ENCODE results near the gene SLAIN1.
"Not testable (repeated sequence)": the region's sequence is repeated elsewhere in the genome, so short reads cannot be mapped to it uniquely, and the experiment has no call there.

Gene SLAIN1

GRCh38 chr13:77697217-77698103 lies at the start of gene SLAIN1:
SLAIN1 (plus strand) TSS chr13:77697687; CDS start chr13:77697914, 227 bp downstream.
- peak; percentile 81 for DNase-seq

- no peak for DNase-seq
Measured at GRCh38 chr13:77650409-77650808, 47.1 kb upstream of the SLAIN1 start.

GRCh38 chr13:77653301-77653700 lies 44.2 kb upstream of the SLAIN1 start:
- DNase-seq, result no peak

DNA sequence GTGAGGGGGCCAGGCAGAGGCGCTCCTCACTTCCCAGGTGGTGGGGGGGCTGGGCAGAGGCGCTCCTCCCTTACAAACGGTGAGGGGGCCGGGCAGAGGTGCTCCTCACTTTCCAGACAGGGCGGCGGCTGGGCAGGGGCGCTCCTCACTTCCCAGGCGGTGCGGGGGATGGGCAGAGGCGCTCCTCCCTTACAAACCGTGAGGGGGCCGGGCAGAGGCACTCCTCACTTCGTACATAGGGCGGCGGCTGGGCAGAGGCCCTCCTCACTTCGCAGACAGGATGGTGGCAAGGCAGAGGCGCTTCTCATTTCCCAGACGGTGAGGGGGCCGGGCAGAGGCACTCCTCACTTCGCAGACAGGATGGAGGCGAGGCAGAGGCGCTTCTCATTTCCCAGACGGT lies 37.5 kb upstream of the SLAIN1 start:
- not testable (repeated sequence) for DNase-seq

- DNase-seq, result no peak
Measured at GRCh38 chr13:77660841-77661250, 36.6 kb upstream of the SLAIN1 start.

DNA sequence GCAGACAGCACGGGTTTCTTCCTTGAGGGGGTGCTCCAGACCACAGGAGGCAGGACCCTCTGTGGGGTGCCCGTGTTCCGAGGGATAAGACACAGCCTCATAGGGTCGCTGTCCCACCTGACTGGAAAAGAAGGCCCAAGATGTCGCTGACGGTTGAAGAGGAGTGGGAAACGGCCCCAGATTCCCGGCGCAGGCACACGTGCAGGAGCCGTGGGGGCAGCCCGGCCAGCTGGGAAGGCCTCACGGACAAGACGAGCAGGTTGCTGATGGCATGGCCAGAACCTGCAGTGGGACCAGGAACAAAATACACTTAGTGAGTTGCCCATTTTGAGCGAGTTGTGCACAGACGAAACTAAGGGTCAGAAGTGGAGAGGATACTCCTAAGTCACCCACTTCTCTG lies 35.2 kb upstream of the SLAIN1 start:
- DNase-seq, result not testable (repeated sequence)

DNA sequence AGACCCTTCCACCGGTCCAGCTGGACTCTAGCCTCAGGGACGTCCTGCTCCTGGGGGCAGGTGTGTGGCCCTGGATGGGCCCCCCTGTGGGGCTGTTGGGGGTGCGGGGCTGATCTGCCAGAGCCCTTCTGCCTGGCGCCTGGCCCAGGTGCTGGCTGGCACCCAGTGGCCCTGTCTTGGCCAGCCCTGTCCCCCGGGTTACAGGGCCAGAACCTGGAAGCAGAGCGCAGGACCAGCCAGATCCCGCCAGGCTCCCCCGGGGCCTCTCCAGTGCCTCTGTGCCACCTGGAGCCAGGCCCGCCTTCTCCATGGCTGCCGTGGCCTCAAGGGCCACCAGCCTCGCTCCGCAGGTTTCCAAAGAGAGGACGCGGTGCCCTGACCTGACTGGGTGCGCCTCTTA lies 34.7 kb upstream of the SLAIN1 start:
- not testable (repeated sequence) for DNase-seq

DNA sequence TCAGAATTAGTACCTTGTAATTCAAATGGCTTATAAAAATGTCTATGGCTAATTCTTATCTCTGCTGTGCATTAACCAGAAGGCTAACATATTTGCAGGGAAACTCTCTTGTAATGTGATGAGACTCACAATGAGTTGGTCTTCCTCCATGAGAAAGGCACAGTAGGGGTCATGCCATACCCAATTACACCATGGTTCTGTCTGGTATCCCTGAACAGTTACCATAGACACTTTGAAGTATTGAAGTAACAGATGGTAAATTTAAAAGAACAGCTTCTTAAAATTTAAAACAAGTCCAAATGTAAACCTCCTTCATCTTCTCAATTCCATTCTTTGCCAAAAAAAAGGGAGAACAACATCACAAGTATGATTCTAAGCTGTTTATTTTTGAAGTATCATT lies 22.6 kb upstream of the SLAIN1 start:
- DNase-seq, result no peak

DNA sequence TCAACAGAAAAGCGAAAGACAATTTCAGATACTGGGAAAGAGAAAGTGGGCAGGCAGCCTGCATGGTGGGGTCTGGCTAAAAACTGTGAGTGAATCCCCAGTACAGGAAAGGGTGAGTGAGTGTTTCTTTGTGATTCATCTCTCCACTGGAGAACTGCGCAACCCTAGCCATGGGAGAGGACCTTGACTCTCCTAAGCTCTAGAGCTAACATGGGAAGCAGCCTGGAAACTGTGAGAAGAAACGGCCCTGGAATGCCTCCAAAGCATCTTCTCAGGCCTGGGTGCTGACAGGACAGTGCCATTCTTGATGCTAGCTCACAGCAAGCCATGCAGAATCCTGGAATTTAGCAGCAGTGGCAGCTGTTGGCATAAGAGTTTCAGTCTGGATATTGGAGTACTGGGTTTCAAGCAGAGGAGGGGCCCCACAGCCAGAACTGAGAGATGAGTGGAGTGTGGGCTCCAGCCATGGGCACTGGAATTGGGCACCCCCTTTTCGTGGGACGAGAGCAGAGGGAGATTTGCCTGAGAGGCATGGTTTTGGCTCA lies 18.7 kb upstream of the SLAIN1 start:
- no peak for DNase-seq

GRCh38 chr13:77687799-77688198 lies 9.7 kb upstream of the SLAIN1 start:
- no peak for DNase-seq

DNA sequence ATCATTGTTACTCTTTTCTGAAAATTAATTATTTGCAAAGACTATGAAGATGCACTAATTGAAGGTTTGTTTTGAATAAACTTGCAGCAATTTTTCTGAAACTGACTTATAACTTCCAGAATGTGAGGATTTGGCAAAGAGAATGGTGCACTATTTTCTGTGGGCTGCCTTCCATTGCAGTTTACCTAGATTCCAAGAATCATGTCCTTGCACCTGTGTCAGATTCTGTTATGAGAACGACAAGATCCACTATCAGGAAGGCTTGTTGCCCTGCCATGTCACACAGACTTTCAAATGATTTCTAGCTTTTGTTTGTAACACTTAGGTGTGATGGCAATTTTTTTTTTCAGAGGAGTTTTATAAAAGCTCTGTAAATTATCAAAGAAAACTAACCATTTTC lies 5.6 kb upstream of the SLAIN1 start:
- no peak for DNase-seq

GRCh38 chr13:77692746-77693448 lies 4.6 kb upstream of the SLAIN1 start:
- no peak for DNase-seq

GRCh38 chr13:77693449-77693940 lies 4.0 kb upstream of the SLAIN1 start:
- no peak for DNase-seq

DNA sequence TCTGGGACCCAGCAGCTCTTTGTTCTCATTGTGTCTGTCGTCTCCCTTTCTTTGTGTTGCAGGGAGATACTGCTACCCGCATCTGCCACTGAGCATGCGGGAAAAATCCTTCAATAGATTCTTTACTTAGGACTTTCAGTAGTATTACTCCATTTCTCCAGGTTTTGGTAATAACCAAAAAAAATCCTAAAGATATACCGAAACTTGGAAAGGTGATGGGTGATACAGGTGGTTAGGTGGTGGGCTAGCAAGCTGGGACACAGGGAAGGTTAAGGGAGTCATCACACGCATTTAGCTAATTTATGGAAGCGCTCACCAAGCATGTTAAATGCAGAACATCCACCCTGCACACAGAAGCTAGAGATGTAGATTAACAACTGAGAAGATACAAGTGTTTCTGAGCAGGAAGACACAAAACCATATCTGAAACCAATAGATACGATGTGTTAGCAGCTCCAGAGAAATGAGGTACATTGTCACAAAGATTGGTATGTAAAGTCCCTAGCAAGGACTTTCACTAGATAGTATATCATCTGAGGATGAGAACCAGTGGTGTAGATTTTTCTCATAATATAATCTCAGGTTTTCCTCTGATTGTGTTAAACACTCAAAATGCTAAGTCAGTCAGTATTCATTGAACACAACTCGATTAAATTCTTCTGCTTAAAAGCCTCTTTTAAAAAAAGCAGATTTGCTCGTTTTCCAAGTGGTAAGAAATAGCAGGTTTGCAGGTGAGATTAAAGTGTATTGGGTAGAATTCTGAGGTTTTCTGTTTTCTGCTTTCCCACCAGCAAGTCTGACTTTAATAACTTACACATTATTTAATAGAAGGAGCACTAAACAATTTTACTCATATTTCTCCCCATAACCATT lies 1.2 kb upstream of the SLAIN1 start:
- DNase-seq, result no peak

- DNase-seq, result no peak
Measured at GRCh38 chr13:77696879-77697216, 639 bp upstream of the SLAIN1 start.

DNA sequence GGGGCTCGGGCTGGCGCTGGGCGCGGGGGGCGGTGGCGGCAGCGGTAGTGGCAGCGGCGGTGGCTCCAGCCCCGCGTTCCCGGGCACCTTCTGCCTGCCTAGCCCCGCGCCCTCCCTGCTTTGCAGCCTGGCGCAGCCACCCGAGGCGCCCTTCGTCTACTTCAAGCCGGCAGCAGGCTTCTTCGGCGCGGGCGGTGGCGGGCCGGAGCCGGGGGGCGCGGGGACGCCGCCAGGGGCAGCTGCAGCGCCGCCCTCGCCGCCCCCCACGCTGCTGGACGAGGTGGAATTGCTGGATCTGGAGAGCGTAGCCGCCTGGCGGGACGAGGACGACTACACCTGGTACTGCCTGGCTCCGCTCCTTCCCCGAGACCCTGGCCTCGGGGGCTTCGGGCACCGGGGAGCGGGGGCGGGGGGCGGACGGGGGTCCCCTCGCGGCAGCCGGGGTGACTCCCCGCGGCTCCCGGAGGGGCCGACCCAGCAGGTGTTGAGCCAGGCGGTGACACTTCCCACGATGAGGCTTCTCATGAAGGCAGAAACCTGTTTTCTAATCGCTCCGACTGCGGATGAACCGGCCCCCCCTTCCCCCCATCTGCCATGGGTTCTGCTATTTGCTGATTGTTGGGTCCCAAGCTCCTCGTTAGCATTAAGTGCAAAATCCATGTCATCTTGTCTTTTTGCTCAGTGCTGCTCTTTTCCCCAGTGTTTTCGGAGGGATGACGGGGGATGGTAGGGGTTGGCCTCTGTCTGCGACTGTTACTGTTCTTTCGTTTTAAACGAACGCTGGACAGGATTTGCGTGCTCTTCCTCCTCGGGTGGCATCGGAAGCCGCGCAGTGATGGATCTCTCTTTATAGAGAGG lies 943 bp downstream of the SLAIN1 start:
- peak; percentile 23 for DNase-seq

GRCh38 chr13:77699059-77699680 lies 1.7 kb downstream of the SLAIN1 start:
- DNase-seq, result no peak

DNA sequence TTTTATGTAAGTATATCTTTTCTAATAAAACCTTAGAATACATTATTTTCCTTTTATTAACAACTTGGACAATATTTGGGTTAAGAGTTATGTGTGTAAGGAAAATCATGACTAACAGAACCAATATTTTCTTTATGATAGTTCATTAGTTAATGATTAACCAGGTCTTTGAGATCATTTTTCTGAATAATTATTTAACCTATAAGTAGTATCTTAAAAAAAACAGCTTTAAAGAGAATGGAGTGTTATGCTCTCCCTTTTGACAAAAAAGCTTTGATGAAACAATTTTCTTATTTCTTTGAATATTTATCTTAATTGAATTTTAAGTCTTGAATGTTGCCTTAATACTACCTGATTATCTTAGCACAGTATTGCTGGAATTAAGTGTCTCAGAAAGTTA lies 3.8 kb downstream of the SLAIN1 start:
- no peak for DNase-seq

- DNase-seq, result no peak
Measured at GRCh38 chr13:77702366-77702765, 4.9 kb downstream of the SLAIN1 start.

DNA sequence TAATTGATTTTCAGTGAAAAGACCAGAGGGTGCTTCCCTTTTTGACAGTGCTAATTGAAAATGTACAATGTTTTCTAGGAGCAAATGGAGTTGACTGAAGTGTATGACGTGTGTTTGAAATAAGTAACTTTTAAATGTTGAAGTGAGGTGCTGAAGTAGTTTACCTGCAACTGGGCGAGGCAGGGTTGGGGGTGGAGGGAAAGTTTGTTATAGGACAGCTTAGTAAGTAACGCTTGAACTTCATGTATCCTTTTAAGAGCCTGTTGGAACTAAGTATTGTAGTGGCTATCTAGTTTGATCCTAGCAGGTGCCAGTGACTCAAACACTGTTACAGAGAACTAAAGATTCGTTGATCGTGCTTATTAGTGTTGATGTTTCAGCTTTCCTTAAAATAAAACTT lies 5.9 kb downstream of the SLAIN1 start:
- no peak for DNase-seq

DNA sequence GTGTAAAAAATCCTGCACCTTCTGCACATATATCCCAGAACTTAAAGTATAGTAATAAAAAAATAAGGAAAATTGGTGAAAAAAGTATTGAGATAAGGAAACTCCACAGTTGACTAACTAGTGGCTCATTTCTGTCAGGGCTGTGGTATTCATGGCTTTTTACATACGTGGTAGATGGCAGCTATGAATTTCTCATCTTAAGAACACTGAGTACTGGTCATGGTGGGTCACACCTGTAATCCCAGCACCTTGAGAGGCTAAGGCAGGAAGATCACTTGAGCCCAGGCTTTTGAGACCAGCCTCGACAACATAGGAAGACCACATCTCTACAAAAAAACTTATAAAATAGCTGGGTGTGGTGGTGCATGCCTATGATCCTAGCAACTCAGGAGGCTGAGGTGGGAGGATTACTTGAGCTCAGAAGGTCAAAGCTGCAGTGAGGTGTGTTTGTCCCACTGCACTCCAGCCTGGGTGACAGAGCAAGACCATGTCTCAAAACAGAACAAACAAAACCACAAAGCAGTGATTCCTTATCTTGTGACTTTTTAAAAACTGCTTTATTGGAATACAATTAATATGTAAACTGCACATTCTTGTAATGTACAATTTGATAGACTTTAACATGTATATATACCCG lies 16.8 kb downstream of the SLAIN1 start:
- DNase-seq, result no peak

Measured in 8988T (cell line).